ENCODE results near the gene NACAD. TPM values are rescaled to one million over a fixed set of nuclear protein-coding genes. Genes with fewer than 3 reads are reported as not detected.
"Not testable (repeated sequence)": the region's sequence is repeated elsewhere in the genome, so short reads cannot be mapped to it uniquely, and the experiment has no call there.

The NACAD gene
- polyA plus RNA-seq, 10 donors: 4.0 to 8.4 (median 5.7) TPM

GRCh38 chr7:45117582-45117981, 28.8 kb upstream of the NACAD start:
- DNase-seq: no peak

DNA sequence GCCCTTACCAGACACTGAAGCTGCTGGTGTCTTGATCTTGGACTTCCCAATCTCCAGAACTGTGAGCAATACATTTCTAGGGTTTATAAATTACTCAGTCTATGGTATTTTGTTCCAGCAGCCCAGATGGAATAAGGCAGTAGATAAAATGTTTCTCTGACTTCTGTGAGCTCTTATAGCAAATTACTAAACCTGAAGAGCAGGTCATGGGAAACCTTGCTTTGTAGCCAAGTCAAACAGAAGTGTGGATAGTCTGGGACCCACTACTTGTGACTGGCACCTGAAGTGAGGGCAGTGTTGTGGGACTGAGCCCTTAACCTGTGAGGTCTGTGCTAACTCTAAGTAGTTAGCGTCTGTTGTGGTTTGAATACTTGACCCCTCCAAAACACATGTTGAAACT, 27.3 kb upstream of the NACAD start:
- no peak for DNase-seq

- DNase-seq: no peak
These were observed 26.2 kb upstream of the NACAD start for GRCh38 chr7:45114926-45115325.

DNA sequence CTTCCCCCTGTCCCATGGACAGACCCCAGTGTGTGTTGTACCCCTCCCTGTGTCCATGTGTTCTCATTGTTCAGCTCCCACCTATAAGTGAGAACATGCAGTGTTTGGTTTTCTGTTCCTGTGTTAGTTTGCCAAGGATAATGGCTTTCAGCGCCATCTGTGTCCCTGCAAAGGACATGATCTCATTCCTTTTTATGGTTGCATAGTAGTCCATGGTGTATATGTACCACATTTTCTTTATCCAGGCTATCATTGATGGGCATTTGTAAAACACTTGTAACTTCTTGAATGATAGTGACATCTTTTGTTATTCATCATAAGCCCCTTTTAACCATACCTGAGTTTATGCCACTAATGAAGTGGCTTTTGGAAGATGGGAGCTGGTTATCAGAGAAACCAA, 25.5 kb upstream of the NACAD start:
- not testable (repeated sequence) for DNase-seq

DNA sequence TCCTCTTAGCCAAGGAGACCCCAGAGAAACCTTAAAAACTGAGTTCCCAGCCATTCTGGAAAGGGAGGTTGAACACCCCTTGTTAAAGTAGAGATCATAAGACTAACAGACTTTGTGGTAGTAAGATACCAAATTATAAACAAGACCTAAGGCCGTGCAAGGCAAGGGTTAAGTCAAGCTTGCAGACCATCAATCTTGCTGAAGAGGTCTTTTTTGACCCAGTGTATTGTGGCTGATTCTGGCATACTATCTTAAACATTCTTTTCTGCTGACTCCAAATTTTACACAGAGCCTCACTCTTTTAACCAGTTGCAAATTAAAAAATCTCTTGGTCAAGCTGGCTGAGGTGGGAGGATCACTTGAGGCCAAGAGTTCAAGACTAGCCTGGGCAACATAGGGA, 23.9 kb upstream of the NACAD start:
- no peak for DNase-seq

DNA sequence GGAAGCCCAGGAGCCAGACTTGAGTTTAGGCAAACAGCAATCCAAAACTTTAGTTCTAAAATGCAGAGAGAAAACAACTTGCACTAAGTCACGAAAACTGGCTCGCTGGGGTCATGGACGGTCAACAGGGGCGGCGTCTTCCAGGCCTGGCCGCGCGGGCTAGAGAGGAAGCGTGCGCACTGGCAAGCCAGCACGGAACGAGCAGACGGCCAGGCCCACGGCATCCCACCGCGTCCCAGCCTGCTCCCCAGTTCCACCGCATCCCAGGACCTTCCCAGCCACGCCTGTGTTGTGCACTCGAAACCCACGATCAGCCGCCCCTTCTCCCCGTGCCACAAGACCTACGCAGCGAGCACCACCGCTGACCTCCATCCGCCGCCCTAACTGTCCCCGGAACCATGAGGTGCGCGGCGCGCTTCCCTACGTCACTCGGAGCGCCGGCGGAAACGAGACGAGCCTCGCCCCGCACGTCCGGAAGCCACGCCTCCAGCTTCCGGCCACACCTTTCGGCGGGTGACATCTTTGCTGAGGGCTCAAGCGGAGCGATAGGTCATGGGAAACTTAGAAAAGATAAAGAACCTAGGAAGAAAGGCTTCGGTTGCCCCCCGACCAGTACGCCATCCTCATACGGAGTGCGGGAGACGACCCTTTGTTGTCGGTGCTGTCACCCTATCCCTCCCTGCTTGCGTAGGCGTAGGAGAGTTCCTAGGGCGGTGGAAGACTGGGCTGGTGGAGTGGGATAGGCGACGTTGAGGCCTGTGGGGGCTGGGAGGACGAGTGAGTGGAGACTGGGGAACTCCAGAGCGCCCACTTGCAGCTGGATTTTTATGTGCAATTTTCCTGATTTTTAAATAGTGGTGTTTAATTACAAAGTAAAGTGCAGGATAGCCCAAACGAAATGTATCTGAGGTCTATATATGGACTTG, 22.8 kb upstream of the NACAD start, which contains the start of gene TBRG4:
TSS of gene TBRG4 (minus strand) at position 400 of the 926 bp plus-strand sequence. CDS start 2,460 bp downstream, outside the sequence.
- peak; percentile 95 to 99 (median 97) for DNase-seq

GRCh38 chr7:45108863-45109262, 20.1 kb upstream of the NACAD start:
- no peak for DNase-seq

DNA sequence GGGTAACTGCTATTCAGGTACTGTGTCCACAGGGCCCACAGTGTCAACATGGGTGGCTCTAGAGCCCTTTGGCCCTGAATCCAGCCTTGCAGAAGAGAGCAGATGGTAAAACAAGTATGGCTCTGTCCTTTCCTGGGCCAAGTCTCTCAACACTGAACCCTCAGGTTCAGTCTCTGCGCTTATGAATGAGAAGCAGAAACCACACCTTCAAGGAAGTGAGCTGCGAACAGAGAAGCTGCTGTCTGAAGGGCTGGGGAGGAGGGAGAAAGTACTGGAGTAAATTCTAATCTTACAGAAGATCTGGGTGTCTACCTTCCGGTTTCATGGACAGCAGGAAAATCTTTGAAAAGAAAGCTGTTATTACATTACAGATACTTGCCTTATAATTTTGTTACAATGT, 18.6 kb upstream of the NACAD start:
- DNase-seq: no peak

- DNase-seq: no peak
These were observed 18.1 kb upstream of the NACAD start for GRCh38 chr7:45106820-45107219.

GRCh38 chr7:45105588-45106188, 16.9 kb upstream of the NACAD start:
- no peak for DNase-seq

DNA sequence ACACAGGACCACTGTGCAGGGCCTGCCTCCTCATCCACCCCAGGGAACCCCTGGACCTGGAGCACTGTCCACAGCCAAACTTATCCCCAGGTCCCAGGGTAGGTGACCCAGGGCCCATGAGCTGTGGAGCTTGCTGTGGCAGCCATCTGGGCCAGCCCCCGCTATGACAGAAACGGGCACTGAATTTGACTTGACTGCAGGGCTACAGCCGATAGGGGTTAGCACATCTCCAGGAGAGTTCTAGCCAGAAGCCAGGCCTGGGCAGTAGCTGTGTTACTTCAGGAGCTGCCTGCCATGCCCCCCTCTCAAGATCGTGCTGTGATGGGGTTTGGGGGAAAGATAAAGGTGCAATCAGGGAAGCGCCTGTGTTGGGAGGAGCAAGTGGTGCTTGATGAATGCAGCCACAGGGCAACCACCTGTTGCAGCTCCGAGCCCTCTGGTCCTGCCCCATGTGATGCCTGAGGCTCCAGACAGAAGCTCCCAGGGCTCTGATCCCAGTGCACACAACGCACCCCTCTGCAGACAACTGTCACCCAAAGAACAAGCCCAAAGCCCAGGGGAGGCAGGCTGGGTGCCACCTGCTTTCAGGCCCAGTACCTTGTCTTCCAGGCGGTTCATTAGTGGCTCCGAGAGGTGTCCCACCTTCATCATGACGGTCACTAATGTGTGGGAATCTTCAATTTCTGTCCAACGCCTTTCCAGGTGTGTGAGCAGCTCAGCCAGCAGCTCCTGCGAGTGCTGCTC, 16.2 kb upstream of the NACAD start:
- no peak for DNase-seq

DNA sequence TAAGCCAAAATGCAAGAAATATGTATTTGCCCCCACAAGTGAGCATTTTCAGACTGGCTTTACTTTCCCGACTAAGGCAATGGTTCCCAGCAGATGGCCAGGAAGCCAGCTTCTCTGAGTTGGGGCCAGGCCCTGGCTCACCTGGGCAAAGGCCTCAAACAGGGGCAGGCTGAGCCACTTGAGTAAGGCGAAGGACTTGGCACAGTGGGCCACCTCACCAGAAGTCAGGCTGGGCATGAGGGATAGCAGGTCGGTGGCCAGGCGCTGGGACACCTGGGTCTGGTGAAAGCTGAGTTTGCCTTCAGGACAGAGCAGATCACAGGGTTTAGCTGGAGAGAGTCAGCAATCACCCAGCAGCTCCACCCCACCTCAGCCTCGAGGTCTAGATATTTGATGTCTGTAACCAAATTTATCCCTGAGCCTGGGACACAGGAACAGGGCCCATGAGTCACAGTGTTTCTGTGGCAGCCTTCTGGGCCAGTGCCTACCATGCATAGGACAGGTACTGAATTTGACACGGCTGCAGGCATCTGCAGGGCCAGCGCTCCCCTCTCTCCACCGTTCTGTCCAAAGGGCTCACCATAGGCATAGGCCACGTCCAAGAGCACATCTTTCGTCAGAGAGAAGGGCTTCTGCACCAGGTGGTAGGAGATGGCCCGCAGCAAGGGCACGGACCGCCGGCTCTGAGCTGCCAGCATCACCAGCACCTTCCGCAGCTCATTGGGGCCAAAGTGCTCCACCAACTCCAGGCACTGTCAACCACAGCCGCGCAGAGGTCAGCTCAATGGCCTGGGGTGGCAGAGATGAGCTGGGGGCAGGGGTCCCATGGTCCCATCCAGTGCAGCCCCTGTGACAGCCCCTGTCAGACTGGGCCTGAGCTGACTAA, 15.4 kb upstream of the NACAD start:
- DNase-seq: no peak

- no peak for DNase-seq
These were observed 14.3 kb upstream of the NACAD start for GRCh38 chr7:45102785-45103712.

DNA sequence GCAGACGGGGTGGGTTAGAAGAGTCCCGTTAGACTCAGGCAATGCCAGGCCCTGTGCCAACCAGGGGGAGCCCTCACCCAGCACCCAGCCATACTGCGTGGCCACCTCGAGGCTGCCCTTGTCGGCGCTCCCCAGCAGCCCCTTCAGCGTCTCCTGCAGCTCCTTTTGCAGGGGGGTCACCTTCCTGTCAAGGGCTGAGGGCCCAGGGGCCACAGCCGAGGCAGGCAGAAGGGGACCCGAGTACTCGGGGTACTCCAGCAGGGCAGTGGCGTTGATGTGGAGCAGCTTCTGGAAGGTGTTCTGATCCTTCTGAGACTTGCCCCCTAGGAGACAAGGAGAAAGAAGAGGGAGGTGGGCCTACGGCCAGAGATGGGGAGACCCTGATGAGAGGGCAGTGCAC, 13.0 kb upstream of the NACAD start:
- DNase-seq: no peak

DNA sequence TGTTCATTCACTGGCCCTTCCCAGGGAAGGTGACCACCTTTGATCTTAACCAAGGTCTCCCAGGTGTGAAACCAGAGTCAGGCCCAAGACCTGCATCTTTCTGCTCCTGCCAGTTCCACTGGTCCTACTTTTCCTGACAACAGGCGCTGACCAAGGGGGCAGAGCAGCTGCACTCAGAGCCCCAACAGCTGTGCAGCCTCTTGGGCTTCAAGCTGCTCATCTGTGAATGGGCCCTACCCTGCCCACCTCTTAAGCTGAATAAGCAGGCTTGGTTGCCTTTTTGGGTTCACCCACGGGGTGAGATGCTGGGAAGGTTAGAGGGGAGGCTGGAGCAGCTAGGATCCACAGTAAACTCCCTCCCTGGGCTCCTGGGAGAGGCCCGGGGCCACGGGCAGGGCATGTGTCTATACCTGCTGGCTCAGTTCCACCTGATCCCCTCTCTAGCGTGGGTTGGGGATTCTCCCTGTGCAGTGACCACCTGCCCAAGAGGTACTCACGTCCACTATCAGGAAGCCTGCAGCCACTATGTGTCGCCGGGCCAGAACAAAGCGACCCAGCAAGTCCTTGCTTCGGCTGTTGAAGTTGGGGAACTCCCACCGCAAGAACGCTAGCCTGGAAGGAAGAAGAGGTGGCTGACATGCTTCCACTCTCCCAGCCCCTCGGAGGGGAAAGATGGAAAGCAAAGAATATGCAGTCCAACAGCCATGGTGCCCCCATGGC, 12.2 kb upstream of the NACAD start:
- DNase-seq: no peak

- DNase-seq: no peak
These were observed 11.4 kb upstream of the NACAD start for GRCh38 chr7:45099891-45100760.

DNA sequence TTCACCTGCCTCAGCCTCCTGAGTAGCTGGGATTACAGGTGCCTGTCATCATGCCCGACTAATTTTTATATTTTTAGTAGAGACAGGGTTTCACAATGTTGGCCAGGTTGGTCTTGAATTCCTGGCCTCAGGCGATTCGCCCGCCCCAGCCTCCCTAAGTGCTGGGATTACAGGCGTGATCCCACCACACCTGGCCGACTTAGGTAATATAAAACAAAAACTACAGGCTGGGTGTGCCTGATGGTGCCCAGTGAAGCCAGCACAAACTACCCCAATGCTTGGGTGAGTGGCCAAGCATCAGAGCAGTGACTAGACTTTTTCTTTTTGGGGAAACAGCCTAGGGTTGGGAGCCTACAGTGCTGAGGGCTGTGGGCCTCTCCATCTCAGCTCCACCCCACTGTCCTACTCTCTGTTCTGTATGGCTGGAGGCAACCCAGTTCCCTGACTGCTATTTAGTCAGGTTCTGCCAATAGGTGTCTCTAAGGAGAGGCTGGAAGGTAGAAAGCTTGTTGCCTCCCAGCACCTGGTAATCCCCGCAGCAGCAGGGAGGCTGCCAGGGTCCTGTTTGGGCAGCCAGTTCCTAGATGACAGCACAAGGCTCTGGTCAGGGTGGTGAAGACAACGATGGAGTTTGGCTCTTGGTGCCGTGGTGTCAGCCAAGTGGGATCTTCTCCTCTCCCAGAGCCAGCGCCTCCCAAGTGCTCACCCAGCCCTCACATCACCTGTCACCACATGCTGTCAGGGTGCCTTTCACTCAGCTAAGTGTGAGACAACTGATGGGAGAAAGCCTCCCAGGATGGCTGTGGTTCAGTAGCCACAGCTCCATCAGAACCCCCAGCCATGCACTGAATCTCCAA, 10.4 kb upstream of the NACAD start:
- no peak for DNase-seq

- no peak for DNase-seq
These were observed 4.1 kb upstream of the NACAD start for GRCh38 chr7:45092931-45093235.
